Fibroblast of skin of left quadriceps (primary cell): ENCODE results near the gene EMC10.
"Not testable (repeated sequence)": the region's sequence is repeated elsewhere in the genome, so short reads cannot be mapped to it uniquely, and the experiment has no call there.

ENCODE experiments used
- DNase-seq, 2 experiments: peaks; one replicate each; pipeline ENCODE4 v3.0.0-alpha.2; 2013; ENCODE audit warnings: low read depth in 2 of 2

The EMC10 gene

DNA sequence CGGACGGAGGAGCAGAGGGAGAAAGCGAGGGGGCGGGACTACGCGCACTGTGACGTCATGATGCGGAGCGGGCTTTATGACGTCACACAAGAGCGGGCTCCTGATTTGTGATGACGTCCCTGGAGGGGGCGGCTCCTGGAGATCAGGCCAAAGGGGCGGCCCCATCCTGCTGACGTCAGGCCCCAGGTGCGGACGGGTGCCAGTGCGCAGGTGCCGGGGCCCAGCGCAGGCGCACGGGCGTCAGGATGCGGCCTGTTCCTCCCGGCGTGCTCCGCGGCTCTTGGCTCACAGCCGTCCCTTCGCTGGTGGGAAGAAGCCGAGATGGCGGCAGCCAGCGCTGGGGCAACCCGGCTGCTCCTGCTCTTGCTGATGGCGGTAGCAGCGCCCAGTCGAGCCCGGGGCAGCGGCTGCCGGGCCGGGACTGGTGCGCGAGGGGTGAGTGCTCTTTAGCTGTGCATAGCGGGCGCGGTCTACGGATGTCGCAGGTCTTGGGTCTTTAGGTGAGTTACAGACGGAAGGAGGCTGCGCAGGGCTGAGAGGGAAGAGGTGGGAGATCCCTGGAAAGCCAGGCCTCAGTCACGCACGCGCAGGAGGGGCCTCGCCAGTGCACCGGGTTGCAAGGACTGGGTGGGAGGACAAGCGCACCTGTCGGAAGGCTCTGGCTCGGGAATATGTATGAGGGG is at the start of gene EMC10, which contains the start of gene GARIN5A:
Gene EMC10, plus strand, starts transcription at position 284 of the 683 bp plus-strand sequence. Its CDS starts 38 bp downstream, at position 322.
Gene GARIN5A, minus strand, starts transcription at position 625 of the 683 bp plus-strand sequence. Its CDS starts 460 bp downstream, at position 165.
- peak; percentile 83 to 87 for DNase-seq

DNA sequence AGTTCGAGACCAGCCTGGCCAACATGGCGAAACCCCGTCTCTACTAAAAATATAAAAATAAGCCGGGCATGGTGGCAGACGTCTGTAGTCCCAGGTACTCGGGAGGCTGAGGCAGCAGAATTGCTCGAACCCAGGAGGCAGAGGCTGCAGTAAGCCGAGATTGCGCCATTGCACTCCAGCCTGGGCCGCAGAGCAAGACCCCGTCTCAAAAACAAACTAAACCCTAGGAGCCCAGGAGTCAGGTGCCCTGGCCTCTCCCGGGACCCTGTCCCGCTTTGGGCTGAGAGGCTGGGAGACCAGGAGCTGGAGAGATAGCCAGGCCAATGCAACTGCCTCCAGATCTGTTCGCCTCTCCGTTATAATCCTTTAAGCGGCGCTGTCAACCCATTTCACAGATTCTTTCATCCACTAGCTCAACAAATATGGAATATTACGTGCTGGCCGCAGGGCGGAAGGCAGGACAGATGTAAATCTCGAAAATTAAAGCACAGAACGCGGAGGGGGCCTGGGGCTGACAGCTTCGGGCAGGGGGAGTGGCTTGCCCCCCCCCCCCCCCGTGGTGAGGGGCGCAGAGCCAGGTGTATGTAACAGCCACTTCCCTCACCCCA is 48.9 kb upstream of the EMC10 start:
- no peak for DNase-seq

DNA sequence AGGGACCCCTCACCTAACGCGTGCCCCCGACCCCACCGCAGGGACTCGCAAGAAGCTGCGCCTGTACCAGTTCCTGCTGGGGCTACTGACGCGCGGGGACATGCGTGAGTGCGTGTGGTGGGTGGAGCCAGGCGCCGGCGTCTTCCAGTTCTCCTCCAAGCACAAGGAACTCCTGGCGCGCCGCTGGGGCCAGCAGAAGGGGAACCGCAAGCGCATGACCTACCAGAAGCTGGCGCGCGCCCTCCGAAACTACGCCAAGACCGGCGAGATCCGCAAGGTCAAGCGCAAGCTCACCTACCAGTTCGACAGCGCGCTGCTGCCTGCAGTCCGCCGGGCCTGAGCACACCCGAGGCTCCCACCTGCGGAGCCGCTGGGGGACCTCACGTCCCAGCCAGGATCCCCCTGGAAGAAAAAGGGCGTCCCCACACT is 48.3 kb upstream of the EMC10 start:
- DNase-seq: peak; percentile 11 to 25

DNA sequence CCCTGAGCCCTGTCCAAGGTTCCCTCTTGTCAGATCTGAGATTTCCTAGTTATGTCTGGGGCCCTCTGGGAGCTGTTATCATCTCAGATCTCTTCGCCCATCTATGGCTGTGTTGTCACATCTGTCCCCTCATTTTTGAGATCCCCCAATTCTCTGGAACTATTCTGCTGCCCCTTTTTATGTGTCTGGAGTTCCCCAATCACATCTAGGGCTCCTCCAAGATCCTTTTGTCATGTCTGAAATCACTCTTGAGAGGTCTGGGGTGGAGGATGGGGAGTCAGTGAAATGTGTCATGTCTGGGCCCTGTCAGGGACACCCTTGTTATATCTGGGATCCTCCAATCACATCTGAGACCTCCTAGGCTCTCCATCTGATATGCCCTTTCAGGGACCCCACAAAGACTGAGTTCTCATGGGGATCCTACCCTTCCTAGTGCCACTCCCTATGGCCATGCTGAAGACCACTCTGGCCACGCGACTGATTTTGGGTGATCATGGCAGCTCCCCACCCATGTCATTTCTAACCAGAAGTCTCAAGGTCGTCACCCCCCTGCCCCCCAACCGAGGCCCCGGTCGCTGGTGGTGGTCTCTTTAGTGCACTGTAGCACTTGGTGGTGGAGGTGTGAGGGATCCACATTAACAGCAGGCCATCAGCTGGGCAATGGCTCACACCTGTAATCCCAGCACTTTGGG is 47.4 kb upstream of the EMC10 start:
- no peak for DNase-seq

DNA sequence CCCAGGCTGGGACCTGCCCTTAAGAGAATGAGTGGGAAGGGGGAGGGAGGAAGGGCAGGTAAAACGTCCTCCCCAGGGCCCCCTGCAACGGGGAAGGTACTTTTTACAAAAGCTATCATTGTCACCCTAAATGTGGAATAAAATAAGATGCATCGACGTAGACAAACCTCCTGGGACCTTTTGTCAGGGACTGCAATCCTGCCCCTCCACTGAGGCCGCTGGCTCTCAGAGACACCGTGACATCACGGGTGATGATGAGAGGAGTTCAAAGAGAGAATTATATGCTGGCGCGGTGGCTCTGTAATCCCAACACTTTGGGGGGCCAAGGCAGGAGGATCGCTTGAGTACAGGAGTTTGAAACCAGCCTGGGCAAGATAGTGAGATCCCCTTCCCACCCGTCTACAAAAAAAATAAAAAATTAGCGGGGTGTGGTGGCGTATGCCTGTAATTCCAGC is 45.4 kb upstream of the EMC10 start:
- no peak for DNase-seq

DNA sequence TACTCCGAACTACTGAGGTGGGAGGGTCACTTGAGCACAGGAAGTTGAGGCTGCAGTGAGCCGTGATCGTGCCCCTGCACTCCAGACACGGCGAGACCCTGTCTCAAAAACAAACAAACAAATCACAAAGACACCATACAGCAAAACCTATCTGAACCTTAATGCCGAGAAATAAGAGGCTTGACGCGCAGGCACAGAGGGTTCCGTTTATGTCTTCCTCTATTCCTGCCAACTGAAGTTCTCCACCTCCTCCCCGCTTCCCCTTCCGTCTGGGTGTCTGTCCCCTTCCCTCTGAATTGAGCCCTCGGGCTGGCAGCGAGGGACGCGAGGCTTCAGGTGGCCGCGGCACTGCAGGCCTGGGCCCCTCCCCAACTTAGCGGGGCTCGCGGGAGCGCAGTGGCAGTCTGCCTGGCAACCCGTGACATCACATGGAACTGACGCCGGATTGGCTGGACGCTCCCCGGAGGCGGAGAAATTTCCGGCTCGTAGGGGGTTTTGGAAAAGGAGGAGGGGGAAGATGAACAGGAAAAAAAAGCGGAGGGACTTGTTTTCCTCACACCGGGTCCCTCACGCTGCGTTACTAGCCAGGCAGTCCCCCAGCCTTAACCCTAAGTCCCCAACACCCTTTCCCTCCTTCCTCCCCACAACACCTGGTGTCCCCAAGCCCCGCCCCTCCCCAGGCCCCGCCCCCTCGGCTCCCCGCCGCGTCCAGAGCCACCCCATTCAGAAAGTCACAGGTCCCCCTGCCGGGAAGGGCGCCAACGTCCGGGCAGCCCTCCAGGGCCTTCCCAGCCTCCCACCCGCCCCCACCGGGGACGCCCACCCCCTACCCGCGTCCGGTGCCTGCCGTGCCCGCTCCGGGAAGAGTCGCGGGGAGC is 44.7 kb upstream of the EMC10 start:
- peak; percentile 22 to 32 for DNase-seq

DNA sequence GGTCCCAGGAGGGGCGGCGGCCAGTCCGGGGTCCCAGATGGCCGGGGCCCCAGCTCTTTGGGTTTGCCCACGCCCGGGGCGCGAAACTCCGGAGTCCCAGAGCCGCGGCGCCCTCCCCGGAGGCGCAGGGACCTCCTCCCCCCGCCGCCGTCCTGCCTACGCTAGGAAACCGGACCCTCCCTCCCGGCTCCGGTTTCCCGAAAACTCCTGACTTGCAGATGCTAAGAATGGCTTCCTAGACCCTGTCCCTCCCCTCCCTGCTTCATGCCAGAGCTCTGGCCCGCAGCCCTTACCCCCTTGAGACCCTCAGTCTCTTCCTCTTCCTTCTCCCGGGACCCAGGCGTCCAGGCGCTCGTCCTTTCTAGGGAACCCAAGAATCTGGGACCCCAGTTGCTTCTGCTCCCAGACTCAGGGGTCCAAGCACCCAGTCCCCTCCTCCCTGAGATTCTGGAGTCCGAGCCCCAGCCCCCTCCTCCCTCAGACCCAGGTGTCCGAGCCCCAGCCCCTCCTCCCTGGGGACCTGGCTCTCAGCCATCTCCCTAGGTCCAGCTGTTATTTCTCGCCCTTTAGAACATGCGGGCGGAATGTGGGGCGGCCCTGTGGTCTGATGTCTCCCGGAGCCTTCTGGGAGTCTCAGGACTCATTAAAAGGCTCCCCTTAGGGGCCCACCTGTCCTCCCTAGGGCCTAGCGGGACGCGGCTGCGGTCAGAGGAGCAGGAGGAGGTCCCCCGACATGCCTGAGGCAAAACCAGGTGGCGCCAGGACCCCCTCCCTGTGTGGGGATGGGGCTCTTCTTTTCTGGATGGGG is 43.9 kb upstream of the EMC10 start, which contains the start of gene MYBPC2:
Gene MYBPC2, plus strand, starts transcription at position 672 of the 808 bp plus-strand sequence. Its CDS starts 62 bp downstream, at position 734.
- DNase-seq: no peak

DNA sequence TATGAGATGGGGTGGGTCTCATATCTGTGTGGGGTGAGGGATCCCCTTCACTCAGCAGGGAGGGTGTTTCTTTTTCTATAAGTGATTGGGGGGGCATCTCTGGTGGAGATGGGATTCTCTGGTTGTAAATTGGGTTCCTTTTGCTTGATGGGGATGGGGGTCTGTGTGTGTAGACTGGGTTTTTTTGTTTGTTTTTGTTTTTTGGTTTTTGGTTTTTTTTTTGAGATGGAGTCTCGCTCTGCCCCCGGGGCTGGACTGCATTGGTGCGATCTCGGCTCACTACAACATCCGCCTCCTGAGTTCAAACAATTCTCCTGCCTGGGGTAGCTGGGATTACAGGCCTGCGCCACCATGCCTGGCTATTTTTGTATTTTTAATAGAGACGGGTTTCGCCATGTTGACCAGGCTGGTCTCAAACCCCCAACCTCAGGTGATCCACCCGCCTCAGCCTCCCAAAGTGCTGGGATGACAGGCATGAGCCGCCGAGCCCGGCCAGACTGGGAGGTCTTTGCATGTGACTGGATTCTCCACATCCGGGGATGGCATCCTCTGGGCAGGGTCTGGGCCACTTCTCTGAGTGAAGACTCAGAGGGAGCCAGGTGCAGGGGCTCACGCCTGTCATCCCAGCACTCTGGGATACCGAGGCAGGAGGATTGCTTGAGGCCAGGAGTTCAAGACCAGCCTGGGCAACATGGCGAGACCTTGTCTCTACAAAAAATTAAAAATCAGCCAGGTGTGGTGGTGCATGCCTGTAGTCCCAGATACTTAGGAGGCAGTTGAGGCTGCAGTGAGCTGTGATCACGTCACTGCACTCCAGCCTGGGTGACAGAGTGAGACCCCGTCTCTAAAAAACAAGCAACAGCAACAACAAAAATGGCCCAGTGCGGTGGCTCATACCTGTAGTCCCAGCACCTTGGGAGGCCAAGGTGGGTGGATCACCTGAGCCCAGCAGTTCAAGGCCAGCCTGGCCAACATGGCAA is 42.8 kb upstream of the EMC10 start:
- no peak for DNase-seq

DNA sequence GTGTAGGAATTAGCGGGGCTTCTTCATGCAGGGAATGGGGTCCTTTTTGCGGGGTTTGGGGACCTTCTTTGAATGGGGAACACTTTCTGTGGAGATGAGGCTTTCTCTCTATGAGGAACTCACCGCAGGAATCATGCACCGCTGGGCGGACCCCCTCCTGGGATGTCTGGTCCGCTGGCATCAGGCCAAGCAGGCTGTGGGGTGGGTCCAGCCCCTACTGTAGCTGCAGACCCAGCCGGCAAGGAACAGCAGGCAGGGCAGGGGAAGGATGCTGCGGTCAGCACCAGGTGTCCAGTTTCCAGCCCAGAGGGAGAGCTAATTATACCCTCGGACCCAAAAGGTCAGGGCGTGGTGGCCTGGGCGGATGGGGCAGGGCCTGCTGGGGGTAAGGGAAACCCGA is 41.8 kb upstream of the EMC10 start:
- DNase-seq: no peak

DNA sequence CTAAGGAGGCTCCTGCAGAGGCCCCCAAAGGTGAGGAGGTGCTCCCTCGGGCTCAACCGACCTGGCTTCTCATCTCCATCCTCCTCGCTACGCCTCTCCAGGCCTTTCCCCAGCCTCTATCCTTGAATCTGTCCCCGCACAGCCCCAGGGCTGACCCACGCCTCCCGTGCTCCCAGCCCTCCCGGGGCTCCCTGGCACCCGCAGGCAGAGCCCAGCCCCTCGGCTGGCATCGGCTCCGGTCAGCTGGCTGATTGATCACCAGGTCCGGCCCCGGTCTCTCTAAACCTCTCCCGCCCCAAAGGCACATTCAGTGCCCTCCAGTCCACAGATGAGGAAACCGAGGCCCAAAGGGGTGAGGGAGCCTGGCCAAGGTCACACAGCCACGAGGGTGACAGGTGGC is 41.1 kb upstream of the EMC10 start:
- DNase-seq: no peak

DNA sequence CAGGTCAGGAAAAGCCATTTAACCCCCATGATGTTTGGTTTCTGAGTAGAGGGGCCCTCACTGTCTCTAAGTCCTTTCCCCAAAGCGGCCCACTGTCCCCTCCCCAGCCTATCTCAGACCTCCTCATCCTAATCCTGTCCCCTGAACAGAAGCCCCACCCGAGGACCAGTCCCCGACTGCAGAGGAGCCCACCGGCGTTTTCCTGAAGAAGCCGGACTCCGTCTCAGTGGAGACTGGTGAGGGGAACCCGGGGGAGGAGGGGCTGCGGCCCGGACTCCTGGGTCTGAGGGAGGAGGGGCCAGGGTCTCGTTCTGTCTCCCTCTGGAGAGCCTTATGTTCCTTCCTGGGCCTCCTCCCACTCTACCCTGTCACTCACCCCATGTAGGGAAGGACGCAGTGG is 40.7 kb upstream of the EMC10 start:
- no peak for DNase-seq

DNA sequence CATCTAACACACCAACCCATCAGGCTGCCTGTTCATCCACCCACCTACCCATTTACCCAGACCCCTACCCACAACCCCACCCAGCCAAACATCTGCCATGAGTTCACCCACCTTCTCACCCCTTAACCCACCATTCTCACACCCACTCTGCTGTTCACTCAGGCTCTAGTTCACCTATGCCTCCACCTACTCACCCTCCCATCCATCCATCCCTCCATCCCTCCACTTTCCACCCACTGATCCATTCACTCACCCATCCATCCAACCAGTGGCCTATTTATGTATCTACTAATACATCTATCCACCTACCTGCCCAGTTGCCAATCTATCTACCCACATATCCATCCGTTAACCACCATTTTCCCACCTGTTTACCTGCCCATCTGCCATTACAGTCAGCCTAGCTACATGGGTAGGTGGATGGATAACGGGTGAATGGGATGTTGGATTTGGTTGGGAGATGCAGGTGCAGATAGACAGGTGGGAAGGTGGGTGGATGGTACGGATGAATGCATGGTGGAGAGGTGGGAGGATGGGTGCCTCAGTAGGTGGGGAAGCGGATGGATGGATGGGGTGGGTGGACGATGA is 38.4 kb upstream of the EMC10 start:
- no peak for DNase-seq

DNA sequence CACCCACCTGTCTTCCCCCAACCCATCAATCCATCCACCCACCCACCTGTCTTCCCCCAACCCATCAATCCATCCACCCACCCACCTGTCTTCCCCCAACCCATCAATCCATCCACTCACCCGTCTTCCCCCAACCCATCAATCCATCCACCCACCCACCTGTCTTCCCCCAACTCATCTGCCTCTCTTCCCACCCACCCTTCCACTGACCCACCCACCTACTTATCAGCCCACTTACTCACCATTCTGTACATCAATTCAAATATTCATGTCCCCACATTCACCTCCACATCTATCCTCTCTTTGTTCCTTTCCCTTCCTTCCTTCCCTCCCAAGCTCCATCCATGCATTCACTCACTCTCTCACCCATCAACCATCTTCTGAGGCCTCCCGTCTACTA is 37.2 kb upstream of the EMC10 start:
- DNase-seq: not testable (repeated sequence)

DNA sequence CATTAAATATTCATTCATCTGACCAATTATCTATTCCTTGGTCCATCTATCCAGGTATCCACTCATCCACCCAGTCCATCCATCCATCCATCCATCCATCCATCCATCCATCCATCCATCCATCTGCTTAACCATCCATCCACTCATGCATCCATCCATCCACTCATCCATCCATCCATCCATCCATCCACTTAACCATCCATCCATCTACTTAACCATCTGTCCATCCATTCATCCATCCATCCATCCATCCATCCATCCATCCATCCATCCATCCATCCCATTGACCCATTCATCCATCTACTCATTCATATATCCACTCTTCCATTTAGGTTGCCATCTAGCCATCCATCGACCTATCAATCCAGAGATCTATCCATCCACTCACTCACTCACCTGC is 32.2 kb upstream of the EMC10 start:
- no peak for DNase-seq

DNA sequence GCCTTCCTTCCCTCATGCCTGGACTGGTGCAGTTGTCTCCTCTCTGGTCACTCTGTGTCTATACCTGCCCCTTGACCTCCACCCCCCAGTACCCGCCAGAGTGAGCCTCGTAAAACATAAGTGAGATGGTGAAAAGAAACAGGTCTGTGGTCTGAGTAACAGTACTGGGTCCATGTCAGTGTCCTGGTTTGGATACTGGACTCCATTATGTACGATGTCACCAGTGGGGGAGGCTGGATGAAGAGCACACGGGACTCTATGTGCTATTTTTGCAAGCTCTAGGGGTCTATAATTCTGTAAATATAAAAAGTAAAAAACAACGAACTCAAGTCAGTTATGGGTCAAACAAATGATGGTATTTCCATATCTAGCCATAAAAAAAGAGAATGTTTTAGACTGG is 29.3 kb upstream of the EMC10 start:
- no peak for DNase-seq

DNA sequence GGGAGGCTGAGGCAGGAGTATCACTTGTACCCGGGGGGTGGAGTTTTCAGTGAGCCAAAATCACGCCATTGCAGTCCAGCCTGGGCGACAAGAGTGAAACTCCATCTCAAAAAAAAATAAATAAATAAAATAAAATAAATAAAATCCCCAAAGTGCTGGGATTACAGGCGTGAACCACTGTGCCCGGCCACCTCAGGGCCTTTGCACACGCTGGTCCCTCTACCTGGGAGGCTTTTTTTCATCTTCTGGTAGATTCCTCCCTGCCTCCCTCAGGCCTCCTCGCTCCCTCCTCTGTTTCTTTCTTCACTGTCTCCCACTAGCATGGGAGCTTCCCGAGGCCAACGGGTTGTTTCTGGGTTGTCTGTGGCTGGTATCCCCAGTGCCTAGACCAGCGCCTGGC is 28.6 kb upstream of the EMC10 start:
- DNase-seq: no peak

DNA sequence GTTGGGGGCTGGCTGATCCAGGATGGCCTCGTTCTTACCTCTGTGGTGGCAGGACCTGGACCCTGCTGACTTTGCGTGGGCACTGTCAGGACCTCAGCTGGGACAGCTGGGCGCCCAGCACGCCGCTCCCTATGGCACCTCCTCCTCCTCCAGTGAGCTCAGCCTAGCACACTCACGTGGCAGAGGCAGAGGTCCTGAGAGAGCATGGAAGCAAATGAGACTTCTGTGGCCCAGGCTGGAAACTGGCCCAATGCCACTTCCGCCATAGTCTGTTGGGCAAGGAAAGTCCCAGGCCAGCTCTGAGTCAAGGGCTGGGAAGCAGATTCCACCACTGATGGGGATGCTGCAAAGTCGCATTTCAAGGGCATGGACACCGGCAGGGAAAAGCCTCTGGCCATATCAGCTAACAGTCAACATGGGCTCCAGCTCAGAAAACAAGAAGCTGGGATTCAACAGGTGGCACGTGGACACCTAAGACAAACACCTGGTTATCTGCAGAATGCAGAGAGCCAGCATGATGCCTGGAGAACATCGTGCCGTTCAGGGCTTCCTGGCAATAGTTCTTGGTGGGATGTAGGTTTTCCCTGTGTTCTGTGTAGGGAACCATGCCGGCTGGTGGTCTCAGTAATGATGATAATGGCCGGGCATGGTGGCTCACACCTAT is 26.9 kb upstream of the EMC10 start:
- no peak for DNase-seq

DNA sequence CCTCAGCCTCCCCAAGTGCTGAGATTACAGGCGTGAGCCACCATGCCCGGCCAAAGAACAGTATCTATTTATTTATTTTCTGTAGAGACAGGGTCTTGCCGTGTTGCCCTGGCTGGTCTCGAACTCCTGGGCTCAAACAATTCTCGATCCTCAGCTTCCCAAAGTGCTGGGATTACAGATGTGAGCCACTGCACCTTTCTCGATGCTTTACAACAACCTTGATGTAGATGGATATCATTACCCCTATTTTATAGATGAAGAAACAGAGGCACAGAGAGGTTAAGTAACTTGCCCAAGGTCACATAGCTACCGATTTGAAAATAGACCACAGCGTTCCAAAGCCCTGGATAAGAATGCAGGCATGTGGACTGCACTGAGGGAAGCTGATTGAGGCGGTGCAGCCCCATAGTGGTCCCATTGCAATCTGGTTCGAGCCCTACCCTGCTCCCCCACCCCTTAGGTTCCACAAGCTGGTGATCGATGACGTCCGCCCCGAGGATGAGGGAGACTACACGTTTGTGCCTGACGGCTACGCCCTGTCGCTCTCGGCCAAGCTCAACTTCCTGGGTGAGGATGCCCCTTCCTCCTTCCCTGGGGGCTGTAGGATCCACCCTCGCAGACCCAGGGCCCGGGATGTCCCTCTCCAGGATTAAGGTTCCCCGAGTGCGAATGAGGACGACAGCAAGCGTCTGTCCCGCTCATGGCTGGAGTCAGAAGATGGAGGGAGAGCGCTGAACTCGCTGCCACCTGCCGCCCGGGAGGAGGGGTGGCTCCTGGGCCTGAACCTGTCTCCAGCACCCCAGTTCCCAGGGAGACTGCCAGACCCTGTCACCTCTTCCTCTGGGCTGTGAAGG is 25.7 kb upstream of the EMC10 start:
- DNase-seq: no peak
